ENCODE data around the gene GIMAP8.

The GIMAP8 gene

GRCh38 chr7:150503155-150503554 is 52.7 kb downstream of the GIMAP8 start:
- no peaks in the 10 kb centered on the region for H3K9me3 ChIP-seq
- H3K27me3 ChIP-seq, result no peaks in the 10 kb centered on the region; the same call in 1 of the 2 replicates
- TF ChIP-seq, protein P1, sequence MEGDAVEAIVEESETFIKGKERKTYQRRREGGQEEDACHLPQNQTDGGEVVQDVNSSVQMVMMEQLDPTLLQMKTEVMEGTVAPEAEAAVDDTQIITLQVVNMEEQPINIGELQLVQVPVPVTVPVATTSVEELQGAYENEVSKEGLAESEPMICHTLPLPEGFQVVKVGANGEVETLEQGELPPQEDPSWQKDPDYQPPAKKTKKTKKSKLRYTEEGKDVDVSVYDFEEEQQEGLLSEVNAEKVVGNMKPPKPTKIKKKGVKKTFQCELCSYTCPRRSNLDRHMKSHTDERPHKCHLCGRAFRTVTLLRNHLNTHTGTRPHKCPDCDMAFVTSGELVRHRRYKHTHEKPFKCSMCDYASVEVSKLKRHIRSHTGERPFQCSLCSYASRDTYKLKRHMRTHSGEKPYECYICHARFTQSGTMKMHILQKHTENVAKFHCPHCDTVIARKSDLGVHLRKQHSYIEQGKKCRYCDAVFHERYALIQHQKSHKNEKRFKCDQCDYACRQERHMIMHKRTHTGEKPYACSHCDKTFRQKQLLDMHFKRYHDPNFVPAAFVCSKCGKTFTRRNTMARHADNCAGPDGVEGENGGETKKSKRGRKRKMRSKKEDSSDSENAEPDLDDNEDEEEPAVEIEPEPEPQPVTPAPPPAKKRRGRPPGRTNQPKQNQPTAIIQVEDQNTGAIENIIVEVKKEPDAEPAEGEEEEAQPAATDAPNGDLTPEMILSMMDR (IDR thresholded peaks at IDR 0.05; ENCODE audit: low read depth, low read length), result no peak
- H3K4me1 ChIP-seq, result no peaks in the 10 kb centered on the region
- no peak for DNase-seq
- H3K36me3 ChIP-seq, result no peaks in the 10 kb centered on the region
- H3K4me3 ChIP-seq (ENCODE audit: low read depth, low read length), result no peak overlapping the region

GRCh38 chr7:150503581-150503980 is 53.2 kb downstream of the GIMAP8 start:
- DNase-seq, result no peak
- no peaks in the 10 kb centered on the region for H3K36me3 ChIP-seq
- no peaks in the 10 kb centered on the region for H3K4me1 ChIP-seq
- no peaks in the 10 kb centered on the region; the same call in 1 of the 2 replicates for H3K27me3 ChIP-seq
- H3K9me3 ChIP-seq, result no peaks in the 10 kb centered on the region
- TF ChIP-seq, protein P1 (IDR thresholded peaks at IDR 0.05; ENCODE audit: low read depth, low read length), result no peak
- H3K4me3 ChIP-seq (ENCODE audit: low read depth, low read length), result no peak overlapping the region

- Histone ChIP-seq H3K4me3 (ENCODE audit: low read depth, low read length) (no peak overlapping the region), H3K9me3 (no peaks in the 10 kb centered on the region), H3K27me3 (no peaks in the 10 kb centered on the region; the same call in 1 of the 2 replicates), H3K36me3 (no peaks in the 10 kb centered on the region), H3K4me1 (no peaks in the 10 kb centered on the region)
- TF ChIP-seq, protein P1 (IDR thresholded peaks at IDR 0.05; ENCODE audit: low read depth, low read length), result no peak
- no peak for DNase-seq
Measured at GRCh38 chr7:150507947-150508602, 57.6 kb downstream of the GIMAP8 start.

DNA sequence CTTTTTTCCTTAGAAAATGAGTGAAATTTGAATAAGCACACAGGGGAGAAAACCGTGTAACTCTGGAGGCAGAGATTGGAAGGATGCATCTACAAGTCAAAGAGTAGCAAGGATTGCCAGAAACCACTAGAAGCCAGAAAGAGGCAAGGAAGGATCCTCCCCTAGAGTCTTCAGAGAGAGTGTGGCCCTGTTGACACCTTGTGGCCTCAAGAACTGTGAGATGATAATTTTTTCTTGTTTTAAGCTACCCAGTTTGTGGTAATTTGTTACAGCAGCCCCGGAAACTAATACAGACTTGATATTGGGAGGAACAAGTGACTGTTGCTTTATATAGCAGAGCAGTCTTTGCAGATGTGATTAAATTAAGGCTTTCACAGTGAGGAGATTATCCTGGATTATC is 60.6 kb downstream of the GIMAP8 start:
- H3K4me1 ChIP-seq, result no peaks in the 10 kb centered on the region
- no peak for DNase-seq
- H3K9me3 ChIP-seq, result no peaks in the 10 kb centered on the region
- TF ChIP-seq, protein P1 (IDR thresholded peaks at IDR 0.05; ENCODE audit: low read depth, low read length), result no peak
- no peaks in the 10 kb centered on the region for H3K36me3 ChIP-seq
- H3K27me3 ChIP-seq, result peaks cover 14% of the 10 kb centered on the region
- no peak overlapping the region for H3K4me3 ChIP-seq (ENCODE audit: low read depth, low read length)

DNA sequence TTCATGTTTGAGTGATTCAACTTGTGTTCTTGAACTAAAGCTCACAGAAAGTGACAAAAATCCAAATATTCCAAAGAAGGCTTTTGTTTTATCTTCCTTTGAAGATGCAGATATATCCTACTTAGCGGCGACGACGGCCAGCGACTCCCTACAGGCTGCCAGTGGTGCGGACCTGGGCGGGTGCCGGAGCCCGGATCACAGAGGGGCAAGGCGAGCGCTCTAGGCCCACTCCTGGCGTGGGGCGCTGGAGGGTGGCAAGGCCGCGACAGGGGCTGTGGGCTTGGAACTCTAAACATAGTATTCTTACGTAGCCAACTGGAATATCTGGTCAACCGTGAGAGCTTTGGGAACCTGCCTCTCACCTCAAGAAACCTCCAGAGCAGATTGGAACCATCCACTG is 63.3 kb downstream of the GIMAP8 start:
- no peak overlapping the region for H3K4me3 ChIP-seq (ENCODE audit: low read depth, low read length)
- H3K4me1 ChIP-seq, result no peaks in the 10 kb centered on the region
- DNase-seq, result no peak
- TF ChIP-seq, protein P1 (IDR thresholded peaks at IDR 0.05; ENCODE audit: low read depth, low read length), result no peak
- H3K9me3 ChIP-seq, result no peaks in the 10 kb centered on the region
- H3K36me3 ChIP-seq, result no peaks in the 10 kb centered on the region
- peaks cover 22% of the 10 kb centered on the region for H3K27me3 ChIP-seq

- H3K27me3 ChIP-seq, result peaks cover 30% of the 10 kb centered on the region
- H3K4me3 ChIP-seq (ENCODE audit: low read depth, low read length), result no peak within 1 kb of the TSS
- DNase-seq, result no peak
- H3K36me3 ChIP-seq, result no peaks in the 10 kb centered on the region
- H3K4me1 ChIP-seq, result no peaks in the 10 kb centered on the region
- no peaks in the 10 kb centered on the region for H3K9me3 ChIP-seq
- TF ChIP-seq, protein P1 (IDR thresholded peaks at IDR 0.05; ENCODE audit: low read depth, low read length), result no peak
Measured at GRCh38 chr7:150514748-150515222, 64.4 kb downstream of the GIMAP8 start, which contains the start of gene GIMAP7. GIMAP7 (plus strand) TSS chr7:150514872; CDS start chr7:150519975, 5,103 bp downstream.

Measured in BE2C (cell line).